Lung (tissue), 12 donors: ENCODE data around the gene DCLK1. TPM values are rescaled to one million over a fixed set of nuclear protein-coding genes. Genes with fewer than 3 reads are reported as not detected.

Source experiments
- ATAC-seq: fragments of 200-7000 bp; cut with Tn5 transposase; one replicate; pipeline ENCODE4 v1.9.1; 2020; ENCODE audit warnings: moderate number of reproducible peaks; ENCODE audit not compliant: insufficient read depth, low FRiP score
- DNase-seq, 3 donors: peaks; one replicate each; pipeline ENCODE4 v3.0.0-alpha.2; 2013 to 2017
- H3K27ac ChIP-seq, 2 donors: one replicate each; pipeline ENCODE4 v1.5.1; 2013; ENCODE audit warnings: mild to moderate bottlenecking in 2 of 2, moderate library complexity in 2 of 2, control low read depth in 1 of 2, inconsistent platforms in 1 of 2, low read depth in 1 of 2, low read length in 1 of 2
- H3K27me3 ChIP-seq, 3 donors: one replicate each; pipeline ENCODE4 v1.5.1; 2013; ENCODE audit warnings: low read length in 2 of 3; ENCODE audit not compliant: control insufficient read depth in 3 of 3, insufficient read depth in 3 of 3
- H3K36me3 ChIP-seq, 4 donors: one replicate each; pipeline ENCODE4 v1.5.1; 2013; ENCODE audit warnings: low read length in 4 of 4, mild to moderate bottlenecking in 1 of 4, moderate library complexity in 1 of 4; ENCODE audit not compliant: control insufficient read depth in 4 of 4, insufficient read depth in 4 of 4
- H3K4me1 ChIP-seq, 5 donors: one replicate each; pipeline ENCODE4 v1.5.1; 2013; ENCODE audit warnings: low read length in 5 of 5, mild to moderate bottlenecking in 2 of 5, moderate library complexity in 1 of 5; ENCODE audit not compliant: control insufficient read depth in 5 of 5, insufficient read depth in 5 of 5
- H3K4me3 ChIP-seq: one replicate; pipeline ENCODE4 v1.5.1; 2013; ENCODE audit warnings: mild to moderate bottlenecking, control low read depth, moderate library complexity
- H3K9ac ChIP-seq, 2 donors: one replicate each; pipeline ENCODE4 v1.5.1; 2013; ENCODE audit warnings: low read length in 2 of 2, control low read depth in 1 of 2; ENCODE audit not compliant: insufficient read depth in 1 of 2
- H3K9me3 ChIP-seq, 4 donors: one replicate each; pipeline ENCODE4 v1.5.1; 2013; ENCODE audit warnings: low read length in 3 of 4, mild to moderate bottlenecking in 1 of 4, moderate library complexity in 1 of 4; ENCODE audit not compliant: control insufficient read depth in 4 of 4, insufficient read depth in 3 of 4
- CTCF ChIP-seq: IDR thresholded peaks from 2 replicates; pipeline ENCODE4 v1.5.1; 2012; ENCODE audit warnings: mild to moderate bottlenecking; ENCODE audit errors: control extremely low read depth, extremely low read depth
- WGBS, 2 donors: extraction: QIAGEN DNeasy Blood & Tissue Kit; methylation state at CpG; one replicate each; pipeline ENCODE4 v1.1.7; 2013; 5-methylcytosine and 5-hydroxymethylcytosine counted together
- polyA plus RNA-seq, 2 donors: library from polyadenylated mRNA; stranded (reverse); fragments of 200-250 nt; gene quantifications; one replicate each; pipeline ENCODE4 v1.2.1, GENCODE V29; 2013
- total RNA-seq, 2 donors: library from RNA; depleted of rRNA in 1 of 2; stranded (reverse); fragments of >200 nt in 1 of 2; gene quantifications; one replicate each; pipeline ENCODE4 v1.2.1, GENCODE V29; 2014 to 2021
- donor health status: control.
- donor health status: control.
- donor health status: Bipolar disorder and iron deficiency.
- donor health status: healthy.
- donor health status: DM: yes; HTN: yes; CAD: no.

DCLK1 gene
- total and polyA plus RNA-seq, 4 donors = 1.2 to 23.5 (median 7.0) TPM

GRCh38 chr13:35945368-35945767 is 185.8 kb downstream of the DCLK1 start:
- Histone ChIP-seq H3K36me3 (no peaks in the 10 kb centered on the region), H3K4me3 (no peak overlapping the region), H3K27ac (no peak overlapping the region), H3K9me3 (peaks cover 0 to 5% (median 1%) of the 10 kb centered on the region in 4 donors), H3K4me1 (peaks cover 0 to 11% (median 0%) of the 10 kb centered on the region in 5 donors), H3K27me3 (no peaks in the 10 kb centered on the region), H3K9ac (no peak overlapping the region)
- TF ChIP-seq CTCF = no peak
- ATAC-seq (no peak), DNase-seq (no peak)
- 80 to 84% methylated on average over 4 of the region's 4 CpGs for WGBS, 2 donors

GRCh38 chr13:35941374-35941773 is 189.8 kb downstream of the DCLK1 start:
- Histone ChIP-seq H3K27ac (no peak overlapping the region), H3K4me3 (no peak overlapping the region), H3K4me1 (no peaks in the 10 kb centered on the region), H3K27me3 (no peaks in the 10 kb centered on the region), H3K36me3 (no peaks in the 10 kb centered on the region), H3K9ac (no peak overlapping the region), H3K9me3 (peaks cover 0 to 5% (median 1%) of the 10 kb centered on the region in 4 donors)
- ATAC-seq (no peak), DNase-seq (no peak)
- 88 to 92% methylated on average over 10 of the region's 10 CpGs for WGBS, 2 donors
- TF ChIP-seq CTCF = no peak

- WGBS, 2 donors = 66 to 78% methylated on average over 4 of the region's 4 CpGs
- H3K4me3 ChIP-seq = no peak overlapping the region
- no peaks in the 10 kb centered on the region for H3K4me1 ChIP-seq
- DNase-seq (no peak), ATAC-seq (no peak)
- no peaks in the 10 kb centered on the region for H3K27me3 ChIP-seq
- TF ChIP-seq CTCF = no peak
- no peak overlapping the region for H3K27ac ChIP-seq
- H3K9me3 ChIP-seq = peaks cover 0 to 5% (median 1%) of the 10 kb centered on the region in 4 donors
- no peaks in the 10 kb centered on the region for H3K36me3 ChIP-seq
- no peak overlapping the region for H3K9ac ChIP-seq
Measured at GRCh38 chr13:35940734-35941133, 190.4 kb downstream of the DCLK1 start.
